NCI-H1436 treated with DMSO at 0.1 percent for 48 hours (cell line): ENCODE data around the gene PPP4R3A.
A peak's percentile ranks its signal among the peaks of the same experiment; 100 is the strongest.
"Not testable (repeated sequence)": the region's sequence is repeated elsewhere in the genome, so short reads cannot be mapped to it uniquely, and the experiment has no call there.

Experiments
- DNase-seq: peaks from one replicate; lab custom pipeline; 2025; lab: John Stamatoyannopoulos, UW

The PPP4R3A gene

DNA sequence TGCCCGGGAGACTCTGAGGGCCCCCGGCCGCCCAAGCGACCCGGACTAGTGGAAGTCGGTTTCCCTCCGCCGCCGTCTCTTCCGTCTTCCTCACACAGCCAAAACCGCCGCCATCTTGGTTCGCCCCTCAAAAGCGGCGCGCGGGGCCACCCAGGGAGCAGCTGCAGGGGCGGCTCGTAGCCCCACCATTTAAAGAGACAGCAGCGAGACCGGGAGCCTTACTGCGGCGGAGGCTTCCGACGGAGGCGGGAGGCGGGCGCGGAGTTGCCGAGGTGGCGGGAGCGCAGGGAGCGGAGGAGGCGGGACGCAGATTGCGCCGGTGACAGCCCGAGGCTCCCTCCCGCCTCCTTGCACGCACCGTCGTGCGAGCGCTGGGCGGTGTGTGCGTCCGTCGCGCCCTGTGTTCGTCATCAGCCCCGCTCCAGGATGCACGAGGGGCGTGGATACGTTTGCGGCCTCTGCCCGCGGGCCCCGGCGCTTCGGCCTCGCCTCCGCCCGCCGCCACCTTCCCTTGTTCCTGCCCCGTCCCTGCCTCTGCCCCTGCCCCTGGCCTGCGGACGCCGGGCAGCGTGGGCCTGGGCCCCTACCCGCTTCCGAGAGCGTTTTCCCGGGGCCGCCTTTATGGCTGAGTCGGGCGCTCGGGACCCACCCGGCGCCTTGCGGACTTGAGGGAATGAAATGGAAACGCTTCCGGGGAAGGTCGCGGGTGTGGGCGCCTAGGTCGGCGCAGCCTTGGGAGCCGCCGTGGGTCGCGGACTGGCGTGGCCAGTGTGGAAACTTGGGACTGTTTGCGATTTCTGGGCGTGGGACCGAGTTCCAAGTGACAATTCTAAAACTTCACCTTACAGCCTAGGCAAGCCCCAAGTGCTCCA, at the start of gene PPP4R3A:
Gene PPP4R3A (minus strand): TSS at position 140 of the 872 bp plus-strand sequence. CDS start 663 bp downstream, outside the sequence.
- peak; percentile 55 for DNase-seq

GRCh38 chr14:91555531-91555930, 45.4 kb upstream of the PPP4R3A start:
- no peak for DNase-seq

- no peak for DNase-seq
These were observed 44.6 kb upstream of the PPP4R3A start for GRCh38 chr14:91554535-91555332.

DNA sequence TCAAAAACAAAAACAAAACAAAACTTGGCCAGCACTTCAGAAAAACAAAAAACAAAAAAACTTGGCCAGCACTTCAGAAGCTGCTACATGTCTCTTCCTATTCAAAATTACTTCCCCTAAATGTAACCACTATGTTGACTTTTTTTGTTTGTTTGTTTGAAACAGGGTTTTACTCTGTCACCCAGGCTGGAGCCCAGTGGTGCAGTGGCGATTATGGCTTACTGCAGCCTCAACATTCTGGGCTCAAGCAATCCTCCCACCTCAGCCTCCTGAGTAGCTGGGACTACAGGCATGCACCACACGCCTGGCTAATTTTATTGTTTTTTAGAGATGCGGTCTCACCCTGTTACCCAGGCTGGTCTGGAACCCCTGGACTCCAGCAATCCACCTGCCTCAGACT, 38.0 kb upstream of the PPP4R3A start:
- DNase-seq, result no peak

GRCh38 chr14:91545946-91546716, 36.0 kb upstream of the PPP4R3A start:
- DNase-seq, result no peak

DNA sequence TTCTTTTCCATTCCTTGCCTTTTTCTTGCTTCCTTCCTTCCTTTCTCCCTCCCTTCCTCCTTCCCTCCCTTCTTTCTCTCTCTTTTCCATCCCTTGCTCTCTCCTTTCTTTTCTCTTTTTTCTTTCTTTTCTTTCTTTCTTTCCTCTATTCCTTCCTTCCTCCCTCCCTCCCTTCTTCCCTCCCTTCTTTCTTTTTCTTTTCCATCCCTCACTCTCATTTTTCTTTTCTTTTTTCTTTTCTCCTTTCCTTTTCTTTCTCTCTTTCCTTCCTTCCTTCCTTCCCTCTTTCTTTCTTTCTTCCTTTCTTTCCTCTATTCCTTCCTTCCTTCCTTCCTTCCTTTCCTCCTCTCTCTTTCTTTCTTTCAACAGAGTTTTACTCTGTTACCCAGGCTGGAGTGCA, 35.1 kb upstream of the PPP4R3A start:
- no peak for DNase-seq

DNA sequence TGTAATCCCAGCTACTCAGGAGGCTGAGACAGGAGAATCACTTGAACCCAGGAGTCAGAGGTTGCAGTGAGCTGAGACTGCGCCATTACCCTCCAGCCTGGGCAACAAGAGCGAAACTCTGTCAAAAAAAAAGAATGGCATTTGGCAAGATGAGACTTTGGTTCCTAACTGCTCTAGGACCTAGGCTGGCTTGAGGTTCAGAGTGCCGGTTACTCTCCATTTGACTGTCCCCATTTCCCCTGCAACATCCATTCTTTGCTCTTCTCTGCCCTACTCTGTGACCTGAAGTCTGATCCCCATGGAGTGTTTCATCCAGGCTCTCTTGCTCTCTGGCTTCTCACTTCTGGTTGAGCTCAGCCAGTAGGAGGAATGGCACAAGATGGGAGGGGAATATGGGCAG, 26.2 kb upstream of the PPP4R3A start:
- DNase-seq, result no peak

- not testable (repeated sequence) for DNase-seq
These were observed 23.9 kb upstream of the PPP4R3A start for GRCh38 chr14:91534059-91534458.

GRCh38 chr14:91533623-91534022, 23.5 kb upstream of the PPP4R3A start:
- no peak for DNase-seq

DNA sequence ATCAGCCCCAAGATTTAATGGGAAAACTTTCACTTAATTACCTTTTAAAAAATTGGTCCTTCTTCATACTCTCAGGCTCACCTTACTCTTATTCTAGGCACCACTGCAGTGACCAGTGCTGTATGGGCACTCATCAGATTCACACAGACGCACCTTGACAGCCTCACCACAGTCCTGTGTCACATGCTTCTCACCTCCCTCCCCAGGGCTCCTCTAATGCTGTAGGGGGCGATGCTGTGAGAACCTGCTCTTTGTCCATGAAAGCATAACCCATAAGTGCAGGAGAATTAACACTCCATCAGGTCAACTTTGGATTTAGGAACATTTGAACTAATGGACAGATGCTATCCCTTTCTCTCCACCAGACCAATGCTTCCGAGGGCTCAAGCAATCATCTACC, 13.9 kb upstream of the PPP4R3A start:
- no peak for DNase-seq

GRCh38 chr14:91521061-91521640, 11.0 kb upstream of the PPP4R3A start:
- DNase-seq, result no peak

GRCh38 chr14:91520138-91520537, 10.0 kb upstream of the PPP4R3A start:
- no peak for DNase-seq

DNA sequence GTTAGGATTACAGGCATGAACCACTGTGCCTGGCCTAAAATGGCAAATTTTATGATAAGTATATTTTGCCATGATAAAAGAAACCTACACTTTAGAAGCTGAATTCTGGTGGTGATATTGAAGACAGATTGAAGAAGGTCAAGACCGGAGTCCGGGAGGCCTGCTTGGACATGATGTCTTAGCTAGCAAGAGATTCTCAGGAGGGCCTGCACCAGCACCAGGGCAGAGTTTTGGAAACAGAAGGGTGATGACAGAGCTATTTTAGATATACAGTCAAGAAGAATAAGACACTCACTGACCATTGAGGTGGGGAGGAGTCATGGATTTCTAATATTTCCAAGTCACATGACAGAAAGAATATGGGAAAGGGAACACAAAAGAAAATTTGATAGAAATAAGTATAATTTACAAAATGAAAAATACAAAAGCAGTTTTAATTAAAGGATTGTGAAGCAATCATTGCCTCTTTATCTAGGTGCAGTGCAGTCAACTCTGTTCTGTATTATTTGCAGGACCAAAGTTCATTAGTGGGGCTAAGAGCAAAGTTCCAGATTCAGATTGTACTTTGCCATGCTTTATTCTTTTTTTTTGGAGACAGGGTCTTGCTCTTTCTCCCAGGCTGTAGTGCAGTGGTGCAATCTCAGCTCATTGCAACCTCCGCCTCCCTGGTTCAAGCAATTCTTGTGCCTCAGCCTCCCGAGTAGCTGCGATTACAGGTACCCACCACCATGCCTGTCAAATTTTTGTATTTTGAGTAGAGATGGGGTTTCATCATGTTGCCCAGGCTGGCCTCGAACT, 9.3 kb upstream of the PPP4R3A start:
- no peak for DNase-seq

GRCh38 chr14:91516663-91517388, 6.7 kb upstream of the PPP4R3A start:
- no peak for DNase-seq

- DNase-seq, result no peak
These were observed 5.9 kb upstream of the PPP4R3A start for GRCh38 chr14:91515979-91516378.

DNA sequence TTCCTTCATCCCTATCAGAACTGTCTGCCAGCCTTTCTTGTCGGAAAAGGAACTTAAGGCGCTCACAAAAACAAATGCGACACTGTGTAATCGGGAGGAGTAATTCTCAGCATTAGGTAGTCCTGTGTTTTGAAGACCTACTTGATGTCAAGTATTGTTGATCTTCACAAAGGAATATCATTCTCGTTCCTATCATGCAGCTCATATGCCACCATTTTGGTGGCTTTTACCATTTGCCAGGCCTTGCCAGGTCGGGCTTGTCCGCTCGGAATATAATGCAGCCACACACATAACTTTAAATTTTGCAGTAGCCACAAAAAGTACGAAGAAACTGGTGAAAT, 903 bp upstream of the PPP4R3A start:
- DNase-seq, result no peak

- no peak for DNase-seq
These were observed 286 bp downstream of the PPP4R3A start for GRCh38 chr14:91509878-91510170.

DNA sequence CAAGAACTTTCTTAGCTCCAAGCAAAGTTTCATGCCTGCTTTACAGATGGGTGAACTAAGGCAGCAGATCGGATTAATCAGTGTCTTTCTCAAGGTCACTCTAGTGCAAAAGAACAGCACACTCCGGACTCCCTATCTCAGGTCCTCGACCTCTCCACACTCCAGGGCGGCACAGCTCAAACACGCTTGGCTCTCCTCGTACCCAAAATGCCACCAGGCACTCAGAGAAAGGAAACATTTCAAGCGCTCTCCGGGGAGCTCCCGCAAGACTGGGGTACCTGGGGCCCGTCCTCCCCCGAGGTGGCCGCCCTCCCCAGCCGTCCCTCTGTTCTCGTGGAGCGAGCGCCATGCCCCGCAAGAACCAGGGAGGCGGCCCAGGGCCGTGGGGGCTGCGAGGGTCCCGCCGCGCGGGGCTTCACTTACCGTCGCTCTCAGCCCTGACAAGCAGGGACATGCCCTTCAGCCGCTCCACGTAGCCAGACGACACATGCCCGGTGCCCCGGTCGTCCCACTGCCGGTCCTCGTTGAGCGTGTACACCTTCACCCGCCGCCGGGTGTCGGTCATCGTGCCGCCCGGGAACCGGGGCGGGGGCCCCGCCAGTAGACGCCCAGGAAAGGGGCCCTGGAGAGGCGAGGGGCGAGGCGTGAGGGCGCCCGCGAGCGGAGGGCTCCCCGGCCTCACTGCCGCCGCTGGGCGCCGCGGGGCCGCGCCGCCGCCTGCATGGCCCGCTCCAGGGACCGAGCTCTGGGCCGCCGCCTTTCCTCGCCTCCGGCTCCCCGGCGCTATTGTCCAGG, 830 bp downstream of the PPP4R3A start:
- DNase-seq, result no peak

DNA sequence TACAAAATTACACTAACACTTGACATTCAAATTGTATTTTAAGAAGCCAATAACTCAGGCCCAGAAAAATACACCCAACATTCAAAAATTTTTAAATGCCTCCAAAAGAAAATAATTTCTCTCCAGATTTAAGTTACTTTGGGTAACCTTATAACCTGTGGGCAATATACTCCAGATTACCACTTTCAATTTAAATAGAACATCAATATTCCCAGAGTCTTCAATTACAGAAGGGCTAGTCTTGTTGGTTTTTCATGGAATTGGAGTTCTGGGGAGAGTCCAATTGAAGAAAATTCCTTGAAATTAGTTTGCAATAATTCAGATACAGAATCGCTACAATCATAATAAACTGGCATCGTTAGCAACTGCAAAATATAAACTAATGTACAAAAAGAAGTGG, 2.0 kb downstream of the PPP4R3A start:
- no peak for DNase-seq

GRCh38 chr14:91506226-91506625, 3.9 kb downstream of the PPP4R3A start:
- no peak for DNase-seq
